ENCODE measurements around the gene BCL11A. TPM values are rescaled to one million over a fixed set of nuclear protein-coding genes. Genes with fewer than 3 reads are reported as not detected.

Gene BCL11A
- total RNA-seq (ENCODE audit: low replicate concordance) = 0.67 and 1.0 TPM in 2 replicates

DNA sequence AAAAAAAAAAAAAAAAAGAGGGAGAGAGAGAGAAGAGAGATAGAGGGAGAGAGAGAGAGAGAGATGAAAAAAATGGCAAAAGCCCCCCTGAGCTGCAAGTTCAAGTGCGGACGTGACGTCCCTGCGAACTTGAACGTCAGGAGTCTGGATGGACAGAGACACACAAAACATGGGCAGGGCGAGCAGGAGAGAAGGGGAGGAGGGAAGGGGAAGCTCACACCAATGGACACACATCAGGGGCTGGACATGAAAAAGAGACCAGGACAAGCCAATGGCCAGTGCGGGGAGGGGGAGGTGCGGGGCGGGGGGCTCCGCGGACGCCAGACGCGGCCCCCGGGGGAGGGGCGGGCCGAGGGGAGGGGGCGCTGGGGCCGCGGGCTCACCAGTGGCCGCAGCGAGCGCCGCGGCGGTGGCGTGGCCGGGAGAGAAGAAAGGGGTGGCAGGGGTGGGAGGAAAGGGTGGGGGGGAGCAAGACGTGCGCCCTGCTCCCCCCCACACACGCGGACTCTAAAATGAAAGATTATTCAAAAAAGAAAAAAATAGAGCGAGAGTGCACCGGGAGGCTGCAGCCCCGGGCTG is at the start of gene BCL11A:
Gene BCL11A, minus strand, starts transcription at position 160 of the 579 bp plus-strand sequence. CDS start 384 bp downstream, outside the sequence.
- TF ChIP-seq EZH2phosphoT487 (IDR thresholded peaks at IDR 0.05) (no peak), EZH2 (IDR thresholded peaks at IDR 0.05) (no peak)
- TF ChIP-seq, protein P1, sequence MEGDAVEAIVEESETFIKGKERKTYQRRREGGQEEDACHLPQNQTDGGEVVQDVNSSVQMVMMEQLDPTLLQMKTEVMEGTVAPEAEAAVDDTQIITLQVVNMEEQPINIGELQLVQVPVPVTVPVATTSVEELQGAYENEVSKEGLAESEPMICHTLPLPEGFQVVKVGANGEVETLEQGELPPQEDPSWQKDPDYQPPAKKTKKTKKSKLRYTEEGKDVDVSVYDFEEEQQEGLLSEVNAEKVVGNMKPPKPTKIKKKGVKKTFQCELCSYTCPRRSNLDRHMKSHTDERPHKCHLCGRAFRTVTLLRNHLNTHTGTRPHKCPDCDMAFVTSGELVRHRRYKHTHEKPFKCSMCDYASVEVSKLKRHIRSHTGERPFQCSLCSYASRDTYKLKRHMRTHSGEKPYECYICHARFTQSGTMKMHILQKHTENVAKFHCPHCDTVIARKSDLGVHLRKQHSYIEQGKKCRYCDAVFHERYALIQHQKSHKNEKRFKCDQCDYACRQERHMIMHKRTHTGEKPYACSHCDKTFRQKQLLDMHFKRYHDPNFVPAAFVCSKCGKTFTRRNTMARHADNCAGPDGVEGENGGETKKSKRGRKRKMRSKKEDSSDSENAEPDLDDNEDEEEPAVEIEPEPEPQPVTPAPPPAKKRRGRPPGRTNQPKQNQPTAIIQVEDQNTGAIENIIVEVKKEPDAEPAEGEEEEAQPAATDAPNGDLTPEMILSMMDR (IDR thresholded peaks at IDR 0.05) = no peak
- Histone ChIP-seq H3F3A (ENCODE audit: low read depth) (peaks cover 64% of the 10 kb centered on the region), H3K4me2 (peak within 1 kb of the TSS; percentile 95), H2AFZ (replicated peaks) (peak within 1 kb of the TSS; percentile 52), H3K27me3 (peaks cover 76% of the 10 kb centered on the region), H3K36me3 (no peaks in the 10 kb centered on the region), H3K4me1 (peaks cover 48% of the 10 kb centered on the region), H3K79me2 (ENCODE audit: low read depth) (peaks cover 5% of the 10 kb centered on the region), H3K27ac (no peak within 1 kb of the TSS), H3K9me3 (ENCODE audit: low read depth) (no peaks in the 10 kb centered on the region), H4K20me1 (ENCODE audit: low read depth) (no peaks in the 10 kb centered on the region), H3K4me3 (peak within 1 kb of the TSS; percentile 59), H3K9ac (no peak within 1 kb of the TSS)
- H3K36me3 Mint-ChIP-seq = no peaks in the 10 kb centered on the region
- H3K27ac Mint-ChIP-seq = no peak within 1 kb of the TSS
- DNase-seq (ENCODE audit: low spot score) = peak; percentile 80
- H3K9me3 Mint-ChIP-seq = peaks cover 2% of the 10 kb centered on the region
- H3K27me3 Mint-ChIP-seq (ENCODE audit: insufficient read depth, low read depth) = peaks cover 51% of the 10 kb centered on the region
- H3K4me1 Mint-ChIP-seq = peaks cover 26% of the 10 kb centered on the region
- peak within 1 kb of the TSS; percentile 88 for H3K4me3 Mint-ChIP-seq

DNA sequence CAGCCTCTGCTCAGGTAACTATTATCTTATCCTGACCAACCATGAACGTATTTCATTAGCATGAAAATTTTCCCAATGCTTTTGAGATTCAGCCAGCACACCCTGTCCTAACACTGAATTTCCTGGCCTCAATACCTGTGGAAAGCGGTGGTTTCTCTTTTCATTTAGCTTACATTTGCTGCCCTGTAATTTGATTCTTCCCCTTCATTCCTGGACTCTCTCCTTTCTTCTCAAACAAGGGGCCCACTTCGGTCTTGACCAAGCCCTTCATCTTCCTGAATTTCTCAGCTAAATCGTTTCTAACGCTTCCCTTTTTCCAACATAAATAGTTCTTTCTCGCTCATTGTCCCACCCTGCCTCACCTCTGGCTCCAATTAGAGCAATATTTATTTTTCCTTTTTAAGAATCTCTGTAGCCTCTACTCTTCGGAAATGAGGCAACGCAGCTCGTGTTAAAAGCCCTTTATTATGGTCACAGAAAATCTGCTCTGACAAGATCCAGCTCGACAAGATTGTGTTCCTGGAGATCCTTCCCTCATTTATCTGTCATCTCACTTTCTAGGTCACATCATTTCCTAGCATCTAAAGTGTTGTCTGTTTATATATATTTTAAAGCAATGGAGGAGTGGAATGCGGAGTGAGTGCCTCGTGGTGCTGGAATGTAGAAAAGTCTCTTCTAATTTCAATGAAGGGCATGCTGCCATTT is 49.5 kb upstream of the BCL11A start:
- Histone ChIP-seq H3K4me2 (no peak overlapping the region), H3K36me3 (no peaks in the 10 kb centered on the region), H3K4me3 (no peak overlapping the region), H3K9ac (no peak overlapping the region), H3K4me1 (peaks cover 4% of the 10 kb centered on the region), H3K79me2 (ENCODE audit: low read depth) (no peaks in the 10 kb centered on the region), H3K27me3 (no peaks in the 10 kb centered on the region), H4K20me1 (ENCODE audit: low read depth) (no peaks in the 10 kb centered on the region), H2AFZ (replicated peaks) (no peak overlapping the region), H3K9me3 (ENCODE audit: low read depth) (no peaks in the 10 kb centered on the region), H3F3A (ENCODE audit: low read depth) (no peaks in the 10 kb centered on the region), H3K27ac (no peak overlapping the region)
- H3K27ac Mint-ChIP-seq = no peak overlapping the region
- H3K4me1 Mint-ChIP-seq = peaks cover 6% of the 10 kb centered on the region
- H3K9me3 Mint-ChIP-seq = peaks cover 8% of the 10 kb centered on the region
- no peak overlapping the region for H3K4me3 Mint-ChIP-seq
- DNase-seq (ENCODE audit: low spot score) = no peak
- TF ChIP-seq, protein P1 (IDR thresholded peaks at IDR 0.05) = no peak
- TF ChIP-seq EZH2phosphoT487 (IDR thresholded peaks at IDR 0.05) = no peak
- no peak for TF ChIP-seq EZH2 (IDR thresholded peaks at IDR 0.05)
- no peaks in the 10 kb centered on the region for H3K36me3 Mint-ChIP-seq
- H3K27me3 Mint-ChIP-seq (ENCODE audit: insufficient read depth, low read depth) = peaks cover 6% of the 10 kb centered on the region

DNA sequence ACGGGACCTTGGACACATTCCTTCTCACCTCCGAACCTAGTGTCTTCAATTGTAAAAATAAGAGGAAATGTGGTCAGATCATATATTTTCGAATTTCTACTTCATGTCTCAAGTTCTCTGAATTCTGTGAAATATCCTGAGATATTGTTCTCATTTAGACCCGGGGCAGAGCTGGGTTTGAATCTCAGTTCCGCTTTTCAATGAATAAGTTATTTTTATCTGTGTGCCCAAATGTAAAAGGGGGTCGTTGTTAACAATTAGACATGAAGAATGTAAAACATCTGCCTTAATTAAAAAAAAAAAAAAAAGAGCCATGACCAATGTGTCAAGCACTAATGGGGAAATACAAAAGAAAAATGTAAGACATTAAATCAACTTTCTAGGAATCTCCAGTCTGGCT is 48.9 kb upstream of the BCL11A start:
- Histone ChIP-seq H3K4me3 (no peak overlapping the region), H3K9ac (no peak overlapping the region), H4K20me1 (ENCODE audit: low read depth) (no peaks in the 10 kb centered on the region), H3K27me3 (no peaks in the 10 kb centered on the region), H3K27ac (no peak overlapping the region), H3F3A (ENCODE audit: low read depth) (no peaks in the 10 kb centered on the region), H2AFZ (replicated peaks) (no peak overlapping the region), H3K79me2 (ENCODE audit: low read depth) (no peaks in the 10 kb centered on the region), H3K36me3 (no peaks in the 10 kb centered on the region), H3K4me1 (peaks cover 4% of the 10 kb centered on the region), H3K4me2 (no peak overlapping the region), H3K9me3 (ENCODE audit: low read depth) (no peaks in the 10 kb centered on the region)
- H3K27me3 Mint-ChIP-seq (ENCODE audit: insufficient read depth, low read depth) = peaks cover 6% of the 10 kb centered on the region
- H3K36me3 Mint-ChIP-seq = no peaks in the 10 kb centered on the region
- peaks cover 8% of the 10 kb centered on the region for H3K9me3 Mint-ChIP-seq
- H3K4me1 Mint-ChIP-seq = peaks cover 6% of the 10 kb centered on the region
- H3K27ac Mint-ChIP-seq = no peak overlapping the region
- no peak for DNase-seq (ENCODE audit: low spot score)
- TF ChIP-seq EZH2 (IDR thresholded peaks at IDR 0.05) (no peak), EZH2phosphoT487 (IDR thresholded peaks at IDR 0.05) (no peak)
- TF ChIP-seq, protein P1 (IDR thresholded peaks at IDR 0.05) = no peak
- H3K4me3 Mint-ChIP-seq = no peak overlapping the region

All from neural progenitor cell (in vitro differentiated cells).